Hepatocyte (in vitro differentiated cells): ENCODE results near the gene FBXO5. TPM values are rescaled to one million over a fixed set of nuclear protein-coding genes. Genes with fewer than 3 reads are reported as not detected.
A peak's percentile ranks its signal among the peaks of the same experiment; 100 is the strongest.

Source experiments
- DNase-seq: peaks from one replicate; pipeline ENCODE4 v3.0.0-alpha.2; 2016; ENCODE audit warnings: low spot score
- H2AFZ ChIP-seq: fragments of 200-600 bp; sonication (generic); 2 replicates; pipeline ENCODE4 v1.6.0; 2016; ENCODE audit warnings: antibody characterized with exemption, mild to moderate bottlenecking
- H3K27ac ChIP-seq: fragments of 200-600 bp; sonication (generic); 2 replicates; pipeline ENCODE4 v1.5.1; 2016; ENCODE audit warnings: mild to moderate bottlenecking
- H3K27me3 ChIP-seq: fragments of 200-600 bp; sonication (generic); 2 replicates; pipeline ENCODE4 v1.6.1; 2016
- H3K36me3 ChIP-seq: fragments of 200-600 bp; sonication (generic); replicated peaks from 2 replicates; pipeline ENCODE4 v1.5.1; 2016; ENCODE audit warnings: low read depth; ENCODE audit not compliant: insufficient read depth
- H3K4me1 ChIP-seq: fragments of 200-600 bp; sonication (generic); 2 replicates; pipeline ENCODE4 v1.5.1; 2016; ENCODE audit warnings: mild to moderate bottlenecking, moderate library complexity; ENCODE audit not compliant: insufficient read depth
- H3K4me2 ChIP-seq: fragments of 200-600 bp; sonication (generic); 2 replicates; pipeline ENCODE4 v1.6.0; 2016
- H3K4me3 ChIP-seq: fragments of 200-600 bp; sonication (generic); 2 replicates; pipeline ENCODE4 v1.5.1; 2016; ENCODE audit warnings: mild to moderate bottlenecking
- H3K79me2 ChIP-seq: fragments of 200-600 bp; sonication (generic); 2 replicates; pipeline ENCODE4 v1.6.0; 2017; ENCODE audit warnings: mild to moderate bottlenecking
- H3K9me2 ChIP-seq: fragments of 200-600 bp; sonication (generic); replicated peaks from 2 replicates; pipeline ENCODE4 v1.6.0; 2017; ENCODE audit warnings: mild to moderate bottlenecking; ENCODE audit not compliant: insufficient read depth
- H3K9me3 ChIP-seq: fragments of 200-600 bp; sonication (generic); 2 replicates; pipeline ENCODE4 v1.5.1; 2016; ENCODE audit warnings: low read depth, mild to moderate bottlenecking
- H4K20me1 ChIP-seq: fragments of 200-600 bp; sonication (generic); 2 replicates; pipeline ENCODE4 v1.6.0; 2016; ENCODE audit warnings: mild to moderate bottlenecking; ENCODE audit not compliant: insufficient read depth, poor library complexity, severe bottlenecking
- CTCF ChIP-seq: fragments of 200-600 bp; sonication (generic); IDR thresholded peaks from 2 replicates; pipeline ENCODE4 v1.5.1; 2016; ENCODE audit warnings: antibody characterized with exemption, mild to moderate bottlenecking; ENCODE audit not compliant: poor library complexity
- EZH2 ChIP-seq: fragments of 200-600 bp; sonication (generic); IDR thresholded peaks from 2 replicates; pipeline ENCODE4 v1.6.1; 2016; ENCODE audit warnings: antibody characterized with exemption, mild to moderate bottlenecking, borderline replicate concordance
- EZH2phosphoT487 ChIP-seq: fragments of 200-600 bp; sonication (generic); IDR thresholded peaks from one replicate; pipeline ENCODE4 v1.6.1; 2018; ENCODE audit warnings: antibody characterized with exemption, mild to moderate bottlenecking, low read depth, moderate library complexity; ENCODE audit not compliant: unreplicated experiment, severe bottlenecking
- WGBS: methylation state at CpG from one replicate; pipeline ENCODE4 v1.1.6; 2016; ENCODE audit warnings: low lambda C conversion rate; ENCODE audit errors: missing lambda C conversion rate; 5-methylcytosine and 5-hydroxymethylcytosine counted together
- polyA plus RNA-seq: library from polyadenylated mRNA; unstranded; fragments of >200 nt; fragmentation: Nextera tagmentation; extraction: Ambion mirVana; gene quantifications from 2 replicates; pipeline ENCODE4 v1.2.1, GENCODE V29; 2016
- total RNA-seq: library from RNA; depleted of rRNA; stranded (reverse); fragments of >200 nt; gene quantifications from 2 replicates; pipeline ENCODE4 v1.2.3, GENCODE V29; 2014

The FBXO5 gene
- total and polyA plus RNA-seq, 2 experiments from 2014 or later = 4.7 to 9.2 TPM

- 80% methylated on average over 4 of the region's 4 CpGs for WGBS
- no peaks in the 10 kb centered on the region for H3K27me3 ChIP-seq
- H3K4me2 ChIP-seq = no peak overlapping the region
- H3K79me2 ChIP-seq = no peaks in the 10 kb centered on the region
- TF ChIP-seq EZH2 = no peak
- TF ChIP-seq EZH2phosphoT487 = no peak
- no peak for TF ChIP-seq CTCF
- no peak for DNase-seq
- no peaks in the 10 kb centered on the region for H3K4me1 ChIP-seq
- H3K36me3 ChIP-seq = no peaks in the 10 kb centered on the region
- H3K9me2 ChIP-seq = no peaks in the 10 kb centered on the region
- H3K27ac ChIP-seq = no peak overlapping the region
- H3K4me3 ChIP-seq = no peak overlapping the region
- no peaks in the 10 kb centered on the region for H4K20me1 ChIP-seq
- no peaks in the 10 kb centered on the region for H3K9me3 ChIP-seq
- H2AFZ ChIP-seq = no peak overlapping the region
These were observed 32.3 kb upstream of the FBXO5 start for GRCh38 chr6:153015094-153015640.

- H3K79me2 ChIP-seq = no peaks in the 10 kb centered on the region
- DNase-seq = no peak
- H3K4me2 ChIP-seq = no peak overlapping the region
- H2AFZ ChIP-seq = no peak overlapping the region
- H3K27ac ChIP-seq = no peak overlapping the region
- TF ChIP-seq EZH2 = no peak
- TF ChIP-seq CTCF = no peak
- no peak for TF ChIP-seq EZH2phosphoT487
- H3K9me2 ChIP-seq = no peaks in the 10 kb centered on the region
- H3K9me3 ChIP-seq = no peaks in the 10 kb centered on the region
- H3K27me3 ChIP-seq = no peaks in the 10 kb centered on the region
- 84% methylated on average over 2 of the region's 2 CpGs for WGBS
- H4K20me1 ChIP-seq = no peaks in the 10 kb centered on the region
- no peaks in the 10 kb centered on the region for H3K36me3 ChIP-seq
- H3K4me3 ChIP-seq = no peak overlapping the region
- no peaks in the 10 kb centered on the region for H3K4me1 ChIP-seq
These were observed 30.6 kb upstream of the FBXO5 start for GRCh38 chr6:153013438-153013837.

- H3K27ac ChIP-seq = no peak overlapping the region
- TF ChIP-seq CTCF (no peak), EZH2phosphoT487 (no peak), EZH2 (no peak)
- no peaks in the 10 kb centered on the region for H3K36me3 ChIP-seq
- no peaks in the 10 kb centered on the region for H3K9me2 ChIP-seq
- DNase-seq = no peak
- no peak overlapping the region for H3K4me2 ChIP-seq
- WGBS = 94% methylated on average over 6 of the region's 6 CpGs
- H3K4me1 ChIP-seq = no peaks in the 10 kb centered on the region
- H4K20me1 ChIP-seq = no peaks in the 10 kb centered on the region
- no peaks in the 10 kb centered on the region for H3K27me3 ChIP-seq
- no peaks in the 10 kb centered on the region for H3K79me2 ChIP-seq
- no peak overlapping the region for H3K4me3 ChIP-seq
- H2AFZ ChIP-seq = no peak overlapping the region
- H3K9me3 ChIP-seq = no peaks in the 10 kb centered on the region
These were observed 30.0 kb upstream of the FBXO5 start for GRCh38 chr6:153012856-153013255.

GRCh38 chr6:153003366-153003690, 20.5 kb upstream of the FBXO5 start:
- Histone ChIP-seq H4K20me1 (peaks cover 23% of the 10 kb centered on the region), H3K9me3 (no peaks in the 10 kb centered on the region), H3K27ac (peak overlapping the region; percentile 76), H3K27me3 (no peaks in the 10 kb centered on the region), H3K36me3 (no peaks in the 10 kb centered on the region), H2AFZ (peak overlapping the region; percentile 58), H3K4me1 (peaks cover 18% of the 10 kb centered on the region), H3K79me2 (peaks cover 48% of the 10 kb centered on the region), H3K9me2 (no peaks in the 10 kb centered on the region), H3K4me2 (peak overlapping the region; percentile 79), H3K4me3 (peak overlapping the region; percentile 45)
- TF ChIP-seq EZH2 = no peak
- TF ChIP-seq CTCF = no peak
- no peak for TF ChIP-seq EZH2phosphoT487
- WGBS = 1% methylated on average over 6 of the region's 6 CpGs
- peak; percentile 14 for DNase-seq
